Esophagus squamous epithelium (tissue), 4 donors: ENCODE data around the gene DHX8. TPM values are rescaled to one million over a fixed set of nuclear protein-coding genes. Genes with fewer than 3 reads are reported as not detected.

Experiments
- small RNA-seq, 4 donors: library from RNA; depleted of rRNA; stranded (forward); fragments of <200 nt; gene quantifications; one replicate each; pipeline ENCODE3, GENCODE V24; 2016
- total RNA-seq, 4 donors: library from RNA; depleted of rRNA; stranded (reverse); fragments of >200 nt; gene quantifications; one replicate each; pipeline ENCODE4 v1.1.0, GENCODE V29; 2016

DHX8 gene
- total RNA-seq, 4 donors from 2014 or later = 28.1 to 32.3 (median 31.0) TPM

Small RNA genes within 50 kb of the gene (small RNA-seq; reads per million reads assigned to genes)
- gene RNU6-406P (0 reads per million in 4 donors), gene RNU6-971P (0 reads per million in 4 donors)

Other genes starting within 250 kb of the DHX8 start
- not detected for gene RNU2-1, start 250.0 kb upstream of the DHX8 start, total RNA-seq
- 10 to 100 TPM; 54.2 to 94.1 (median 61.5) TPM for gene ARL4D, start 85.0 kb upstream of the DHX8 start, total RNA-seq
- gene ETV4, start 62.4 kb downstream of the DHX8 start, total RNA-seq = 10 to 100 TPM in 1 of 4 donors, 1 to 10 TPM in 3; 3.7 to 11.1 (median 6.9) TPM
- 1 to 10 TPM in 2 of 4 donors, under 1 TPM in 2; 0.64 to 6.1 (median 2.7) TPM for gene MEOX1, start 177.9 kb downstream of the DHX8 start, total RNA-seq